Measurements from ENCODE around the gene THAP6.

Gene THAP6

DNA sequence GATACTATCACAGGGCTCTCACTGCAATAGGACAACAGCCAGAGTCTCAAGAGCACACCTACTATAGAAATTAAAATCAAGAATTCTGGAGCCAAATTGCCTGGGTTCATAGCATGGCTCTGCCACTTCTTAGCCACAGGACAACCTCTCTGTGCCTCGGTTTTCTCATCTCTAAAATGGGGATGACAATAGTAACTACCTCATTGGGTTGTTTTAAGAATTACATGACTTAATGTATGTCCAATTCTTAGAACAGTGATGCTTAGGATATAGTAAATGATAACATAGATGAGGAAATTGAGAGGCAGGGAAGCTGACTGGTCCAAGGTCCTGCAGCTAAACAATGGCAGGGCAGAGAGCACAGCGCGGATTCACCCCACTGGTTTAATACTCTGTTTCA is 30.6 kb downstream of the THAP6 start:
- no peak for TF ChIP-seq CTCF (IDR thresholded peaks at IDR 0.05; ENCODE audit: low read depth, low read length, missing control alignments)
- DNase-seq (ENCODE audit: extremely low read depth, low read depth), result no peak
- H3K4me3 ChIP-seq (replicated peaks; ENCODE audit: low read depth, low read length), result no peak overlapping the region

- no peak overlapping the region for H3K4me3 ChIP-seq (replicated peaks; ENCODE audit: low read depth, low read length)
- TF ChIP-seq CTCF (IDR thresholded peaks at IDR 0.05; ENCODE audit: low read depth, low read length, missing control alignments), result no peak
- DNase-seq (ENCODE audit: extremely low read depth, low read depth), result no peak
Observed at GRCh38 chr4:75545526-75545925, 31.3 kb downstream of the THAP6 start.

- DNase-seq (ENCODE audit: extremely low read depth, low read depth), result peak; percentile 17
- no peak overlapping the region for H3K4me3 ChIP-seq (replicated peaks; ENCODE audit: low read depth, low read length)
- TF ChIP-seq CTCF (IDR thresholded peaks at IDR 0.05; ENCODE audit: low read depth, low read length, missing control alignments), result no peak
Observed at GRCh38 chr4:75547647-75548387, 33.5 kb downstream of the THAP6 start.

DNA sequence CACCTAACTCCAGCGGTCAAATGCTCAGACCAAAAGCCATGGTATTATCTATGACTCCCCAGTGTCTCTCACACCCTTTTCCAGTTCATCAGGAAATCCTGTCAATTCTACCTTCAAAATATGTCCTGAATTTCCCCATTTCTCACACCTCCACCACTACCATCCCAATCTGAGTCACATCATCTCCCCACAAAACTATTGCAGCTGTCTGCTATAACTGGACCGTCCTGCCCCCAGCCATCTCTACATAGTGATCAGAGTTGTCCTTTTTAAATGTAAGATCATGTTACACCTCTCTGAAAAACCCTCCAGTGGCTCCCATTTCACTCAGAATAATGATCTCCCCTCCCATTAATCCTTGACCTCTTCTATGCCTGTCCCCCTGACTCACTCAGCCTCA is 34.7 kb downstream of the THAP6 start:
- no peak overlapping the region for H3K4me3 ChIP-seq (replicated peaks; ENCODE audit: low read depth, low read length)
- TF ChIP-seq CTCF (IDR thresholded peaks at IDR 0.05; ENCODE audit: low read depth, low read length, missing control alignments), result no peak
- no peak for DNase-seq (ENCODE audit: extremely low read depth, low read depth)

GRCh38 chr4:75552452-75552851 is 38.2 kb downstream of the THAP6 start:
- TF ChIP-seq CTCF (IDR thresholded peaks at IDR 0.05; ENCODE audit: low read depth, low read length, missing control alignments), result no peak
- no peak overlapping the region for H3K4me3 ChIP-seq (replicated peaks; ENCODE audit: low read depth, low read length)
- DNase-seq (ENCODE audit: extremely low read depth, low read depth), result no peak

GRCh38 chr4:75555294-75556164 is 41.3 kb downstream of the THAP6 start, which contains the start of gene ODAPH:
Gene ODAPH, plus strand, starts transcription at chr4:75556066. Its CDS starts 17 bp downstream, at chr4:75556083.
- H3K4me3 ChIP-seq (replicated peaks; ENCODE audit: low read depth, low read length), result no peak within 1 kb of the TSS
- no peak for TF ChIP-seq CTCF (IDR thresholded peaks at IDR 0.05; ENCODE audit: low read depth, low read length, missing control alignments)
- DNase-seq (ENCODE audit: extremely low read depth, low read depth), result no peak
